Uterus (tissue), 4 donors: ENCODE measurements around the gene ATAD3C. TPM values are rescaled to one million over a fixed set of nuclear protein-coding genes. Genes with fewer than 3 reads are reported as not detected.
"Not testable (repeated sequence)": the region's sequence is repeated elsewhere in the genome, so short reads cannot be mapped to it uniquely, and the experiment has no call there.

Experiments used
- DNase-seq, 2 donors: peaks; one replicate each; pipeline ENCODE4 v3.0.0-alpha.2; 2019 to 2020
- H3K27ac ChIP-seq, 2 donors: fragments of 200-600 bp; sonication (generic); 1 replicate in 1 of 2; 2 replicates in 1 of 2; pipeline ENCODE4 v1.5.1; 2016 to 2018
- H3K27me3 ChIP-seq, 2 donors: fragments of 200-600 bp; sonication (generic); one replicate each; pipeline ENCODE4 v1.5.1; 2018 to 2019; ENCODE audit warnings: control low read depth in 1 of 2
- H3K36me3 ChIP-seq, 2 donors: fragments of 200-600 bp; sonication (generic); one replicate each; pipeline ENCODE4 v1.5.1; 2019; ENCODE audit warnings: control low read depth in 1 of 2
- H3K4me1 ChIP-seq, 2 donors: fragments of 200-600 bp; sonication (generic); one replicate each; pipeline ENCODE4 v1.5.1; 2018 to 2019; ENCODE audit warnings: control low read depth in 1 of 2
- H3K4me3 ChIP-seq, 2 donors: fragments of 200-600 bp; sonication (generic); 1 replicate in 1 of 2; 2 replicates in 1 of 2; pipeline ENCODE4 v1.5.1; 2018 to 2019; ENCODE audit warnings: mild to moderate bottlenecking in 1 of 2
- H3K9me3 ChIP-seq, 2 donors: fragments of 200-600 bp; sonication (generic); one replicate each; pipeline ENCODE4 v1.5.1; 2019; ENCODE audit warnings: control low read depth in 1 of 2
- CTCF ChIP-seq, 4 experiments: fragments of 200-600 bp in 2 of 4; fragments of 450-650 bp in 2 of 4; sonication (generic) in 2 of 4; IDR thresholded peaks; one replicate each; pipeline ENCODE4 v1.5.1; 2016 to 2019; ENCODE audit warnings: antibody characterized with exemption in 4 of 4, mild to moderate bottlenecking in 2 of 4, moderate library complexity in 1 of 4
- POLR2A ChIP-seq, 2 donors: fragments of 450-650 bp; IDR thresholded peaks; one replicate each; pipeline ENCODE4 v1.6.1; 2016; ENCODE audit warnings: antibody characterized with exemption in 2 of 2, mild to moderate bottlenecking in 1 of 2, moderate library complexity in 1 of 2
- intact Hi-C: fragments of 100-400 bp; cut with DNase I; formaldehyde crosslinking; loops from one replicate; pipeline ENCODE4 v1.15.1; 2023; ENCODE audit warnings: low total_unique reads
- total RNA-seq, 4 donors: library from RNA; depleted of rRNA in 3 of 4; stranded (reverse); fragments of >200 nt in 3 of 4; gene quantifications; one replicate each; pipeline versions ENCODE4 v1.1.0 to v1.2.4, GENCODE V29; 2014 to 2023
- donor health status: DM: yes; HTN: yes; CAD: no.

Gene ATAD3C
- total RNA-seq, 4 donors from 2014 or later = 0.77 to 3.8 (median 1.7) TPM; not detected in 1

GRCh38 chr1:1470626-1471388 lies 21.3 kb downstream of the ATAD3C start:
- TF ChIP-seq CTCF (IDR thresholded peaks at IDR 0.05) (no peak), POLR2A (IDR thresholded peaks at IDR 0.05) (no peak)
- Histone ChIP-seq H3K27me3 (no peaks in the 10 kb centered on the region), H3K9me3 (no peaks in the 10 kb centered on the region), H3K4me1 (peaks cover 0 to 5% of the 10 kb centered on the region in 2 donors), H3K36me3 (no peaks in the 10 kb centered on the region), H3K27ac (peak overlapping the region; percentile 77 to 84), H3K4me3 (peak overlapping the region; percentile 80 to 99)
- intact Hi-C loops = no loop called here
- no peak for DNase-seq

DNA sequence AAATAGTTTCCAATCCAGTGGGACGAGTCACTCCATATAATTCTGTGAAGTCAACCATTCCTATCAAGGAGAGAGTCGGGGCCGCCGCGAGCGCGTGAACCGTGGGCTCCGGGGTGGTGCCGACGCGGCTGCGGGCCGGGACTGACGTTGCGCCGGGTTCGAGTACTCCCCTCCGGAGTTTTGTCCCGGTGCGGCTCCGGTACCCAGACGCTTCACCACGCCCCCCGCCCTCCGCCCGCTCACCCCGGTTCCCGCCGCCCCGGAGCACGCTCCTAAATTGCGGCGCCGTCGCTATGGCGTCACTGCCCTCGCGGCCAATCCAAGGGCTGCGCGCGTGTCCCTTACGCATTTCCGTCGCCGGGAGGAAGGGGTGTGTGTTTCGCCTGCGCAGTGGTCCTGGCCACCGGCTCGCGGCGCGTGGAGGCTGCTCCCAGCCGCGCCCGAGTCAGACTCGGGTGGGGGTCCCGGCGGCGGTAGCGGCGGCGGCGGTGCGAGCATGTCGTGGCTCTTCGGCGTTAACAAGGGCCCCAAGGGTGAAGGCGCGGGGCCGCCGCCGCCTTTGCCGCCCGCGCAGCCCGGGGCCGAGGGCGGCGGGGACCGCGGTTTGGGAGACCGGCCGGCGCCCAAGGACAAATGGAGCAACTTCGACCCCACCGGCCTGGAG lies 22.0 kb downstream of the ATAD3C start, which contains the start of gene ATAD3B:
ATAD3B (plus strand) TSS at position 377 of the 664 bp plus-strand sequence; CDS start at position 497, 120 bp downstream.
- Histone ChIP-seq H3K27me3 (no peaks in the 10 kb centered on the region), H3K9me3 (no peaks in the 10 kb centered on the region), H3K4me1 (peaks cover 0 to 5% of the 10 kb centered on the region in 2 donors), H3K36me3 (no peaks in the 10 kb centered on the region), H3K4me3 (peak within 1 kb of the TSS; percentile 80 to 99), H3K27ac (peak within 1 kb of the TSS; percentile 77 to 84)
- DNase-seq = peak; percentile 82 to 91
- intact Hi-C loops = no loop called here
- TF ChIP-seq CTCF (IDR thresholded peaks at IDR 0.05) (peak in 1 of 4 experiments; percentile 13), POLR2A (IDR thresholded peaks at IDR 0.05) (peak; percentile 14 to 56)

DNA sequence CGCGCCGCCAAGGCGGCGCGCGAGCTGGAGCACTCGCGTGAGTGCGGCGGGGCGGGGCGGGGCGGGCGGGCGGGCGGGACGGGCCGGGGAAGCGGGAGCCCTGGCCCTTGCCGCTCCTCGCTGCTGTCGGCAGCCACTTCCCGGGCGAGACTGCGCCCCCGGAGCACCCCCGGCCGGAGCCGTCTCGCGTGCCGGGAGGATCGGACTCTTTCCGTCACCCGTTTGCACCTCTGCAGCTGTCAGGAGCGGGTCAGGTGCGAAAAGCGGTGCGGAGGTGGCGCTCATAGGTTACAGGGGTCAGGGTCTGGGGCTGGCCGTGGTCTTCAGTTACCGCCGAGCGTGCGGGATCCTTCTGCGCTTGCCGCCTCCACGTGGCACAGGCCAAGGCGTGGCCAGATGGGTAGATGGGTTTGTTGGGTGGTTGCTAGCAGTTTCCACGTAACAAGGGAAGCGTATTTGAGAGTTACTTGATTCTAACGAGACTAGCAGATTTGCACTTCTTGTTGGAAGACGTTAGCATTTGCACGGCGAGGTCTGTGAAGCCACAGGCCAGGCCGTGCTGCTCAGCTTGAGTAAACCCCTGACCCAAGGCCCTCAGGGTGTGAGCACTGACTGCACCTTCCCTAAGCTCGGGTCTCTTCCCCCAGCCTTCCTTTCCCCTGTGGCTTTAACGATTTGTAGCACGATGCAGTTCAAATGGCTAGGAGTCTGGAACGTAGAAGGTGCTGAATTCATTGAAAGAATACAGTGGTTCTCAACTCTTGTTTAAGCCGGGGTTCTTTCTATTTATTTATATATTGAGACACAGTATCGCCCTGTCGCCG lies 22.8 kb downstream of the ATAD3C start:
- H3K36me3 ChIP-seq, H3K9me3 ChIP-seq, DNase-seq, H3K27me3 ChIP-seq, H3K4me1 ChIP-seq, H3K27ac ChIP-seq, intact Hi-C loops: not testable (repeated sequence)
- H3K4me3 ChIP-seq = peak overlapping the region; percentile 80 to 99

GRCh38 chr1:1476011-1476410 lies 26.5 kb downstream of the ATAD3C start:
- intact Hi-C loops, H3K9me3 ChIP-seq, H3K27me3 ChIP-seq, H3K4me3 ChIP-seq, H3K36me3 ChIP-seq, H3K4me1 ChIP-seq, DNase-seq, H3K27ac ChIP-seq: not testable (repeated sequence)

DNA sequence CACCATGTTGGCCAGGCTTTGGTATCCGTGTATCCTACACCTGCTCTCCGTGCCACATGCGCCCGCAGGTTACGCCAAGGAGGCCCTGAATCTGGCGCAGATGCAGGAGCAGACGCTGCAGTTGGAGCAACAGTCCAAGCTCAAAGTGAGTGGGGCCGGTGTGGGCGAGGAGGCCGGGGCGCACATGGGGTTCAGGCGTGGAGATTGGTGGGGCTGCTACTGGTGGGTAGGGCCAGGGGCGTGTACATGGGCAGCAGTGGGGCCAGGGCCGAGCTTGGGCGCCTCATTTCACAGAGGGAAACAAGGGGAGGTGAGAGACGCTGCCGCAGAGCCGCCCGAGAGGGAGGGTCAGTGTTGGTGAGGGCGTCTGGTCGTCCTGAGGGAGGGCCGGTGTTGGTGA lies 27.7 kb downstream of the ATAD3C start:
- no peak for TF ChIP-seq CTCF (IDR thresholded peaks at IDR 0.05)
- TF ChIP-seq POLR2A (IDR thresholded peaks at IDR 0.05) = no peak
- Histone ChIP-seq H3K9me3 (no peaks in the 10 kb centered on the region), H3K4me3 (no peak overlapping the region), H3K27me3 (no peaks in the 10 kb centered on the region), H3K4me1 (peaks cover 0 to 5% of the 10 kb centered on the region in 2 donors), H3K27ac (no peak overlapping the region), H3K36me3 (no peaks in the 10 kb centered on the region)
- DNase-seq = no peak
- intact Hi-C loops = no loop called here
